H9 (cell line): Measurements from ENCODE around the gene TMEM117. TPM values are rescaled to one million over a fixed set of nuclear protein-coding genes. Genes with fewer than 3 reads are reported as not detected.

Experiments used
- DNase-seq: peaks from one replicate; pipeline ENCODE4 v3.0.0-alpha.2; 2017
- H2AFZ ChIP-seq: one replicate; pipeline ENCODE4 v1.6.1; 2013; ENCODE audit warnings: mild to moderate bottlenecking, low read length, control low read depth, moderate library complexity
- H2AK5ac ChIP-seq: 2 replicates; pipeline ENCODE4 v1.6.1; 2013; ENCODE audit warnings: low read length, control low read depth, mixed read lengths; ENCODE audit not compliant: insufficient read length
- H2BK120ac ChIP-seq: one replicate; pipeline ENCODE4 v1.6.1; 2013; ENCODE audit warnings: low read depth, mild to moderate bottlenecking, low read length, control low read depth, inconsistent platforms; ENCODE audit not compliant: poor library complexity, severe bottlenecking
- H2BK12ac ChIP-seq: 2 replicates; pipeline ENCODE4 v1.6.1; 2013; ENCODE audit warnings: low read length, control low read depth, mixed read lengths, low read depth; ENCODE audit not compliant: insufficient read length
- H2BK15ac ChIP-seq: 2 replicates; pipeline ENCODE4 v1.6.1; 2013; ENCODE audit warnings: low read depth, low read length, control low read depth
- H2BK20ac ChIP-seq: one replicate; pipeline ENCODE4 v1.6.1; 2013; ENCODE audit warnings: low read depth, mild to moderate bottlenecking, low read length, control low read depth, inconsistent platforms; ENCODE audit not compliant: poor library complexity, severe bottlenecking
- H2BK5ac ChIP-seq: 2 replicates; pipeline ENCODE4 v1.6.1; 2013; ENCODE audit warnings: low read length, control low read depth, mixed read lengths; ENCODE audit not compliant: insufficient read length
- H3K14ac ChIP-seq: 2 replicates; pipeline ENCODE4 v1.6.1; 2013; ENCODE audit warnings: low read length, control low read depth; ENCODE audit not compliant: insufficient read depth
- H3K18ac ChIP-seq: 2 replicates; pipeline ENCODE4 v1.6.1; 2013; ENCODE audit warnings: low read depth, mild to moderate bottlenecking, mixed read lengths, low read length, control low read depth; ENCODE audit not compliant: insufficient read length
- H3K23ac ChIP-seq: 2 replicates; pipeline ENCODE4 v1.6.1; 2013; ENCODE audit warnings: low read length, control low read depth, mixed read lengths, low read depth; ENCODE audit not compliant: insufficient read length
- H3K23me2 ChIP-seq: 2 replicates; pipeline ENCODE4 v1.6.1; 2013; ENCODE audit warnings: low read depth, mild to moderate bottlenecking, mixed read lengths, low read length, control low read depth; ENCODE audit not compliant: insufficient read length, poor library complexity, severe bottlenecking
- H3K27ac ChIP-seq: 2 replicates; pipeline ENCODE4 v1.5.1; 2013; ENCODE audit warnings: low read length, control low read depth, mixed read lengths, low read depth; ENCODE audit not compliant: insufficient read length
- H3K27me3 ChIP-seq: 2 replicates; pipeline ENCODE4 v1.6.1; 2013; ENCODE audit warnings: low read length, control low read depth, inconsistent platforms; ENCODE audit not compliant: insufficient read depth
- H3K4ac ChIP-seq: 2 replicates; pipeline ENCODE4 v1.6.1; 2013; ENCODE audit warnings: low read depth, mild to moderate bottlenecking, control low read depth, inconsistent platforms, low read length, moderate library complexity
- H3K4me1 ChIP-seq: 2 replicates; pipeline ENCODE4 v1.6.1; 2013; ENCODE audit warnings: low read length, control low read depth, inconsistent platforms; ENCODE audit not compliant: insufficient read depth
- H3K4me2 ChIP-seq: 2 replicates; pipeline ENCODE4 v1.6.1; 2013; ENCODE audit warnings: low read length, control low read depth, mixed read lengths; ENCODE audit not compliant: insufficient read length, insufficient read depth
- H3K56ac ChIP-seq: 2 replicates; pipeline ENCODE4 v1.6.1; 2013; ENCODE audit warnings: low read depth, mild to moderate bottlenecking, mixed read lengths, low read length, control low read depth; ENCODE audit not compliant: insufficient read length
- H3K79me1 ChIP-seq: 2 replicates; pipeline ENCODE4 v1.6.1; 2013; ENCODE audit warnings: low read depth, mild to moderate bottlenecking, moderate library complexity, low read length, control low read depth, inconsistent platforms; ENCODE audit not compliant: insufficient read depth, poor library complexity, severe bottlenecking
- H3K79me2 ChIP-seq: 2 replicates; pipeline ENCODE4 v1.6.1; 2013; ENCODE audit warnings: low read length, control low read depth, inconsistent platforms; ENCODE audit not compliant: insufficient read depth
- H3K9ac ChIP-seq: 2 replicates; pipeline ENCODE4 v1.6.1; 2013; ENCODE audit warnings: low read length, control low read depth, mixed read lengths; ENCODE audit not compliant: insufficient read length; ENCODE audit errors: extremely low read depth
- H3K9me3 ChIP-seq: one replicate; pipeline ENCODE4 v1.6.1; 2013; ENCODE audit warnings: low read depth, low read length, inconsistent platforms; ENCODE audit not compliant: control insufficient read depth
- H3T11ph ChIP-seq: one replicate; pipeline ENCODE4 v1.6.1; 2013; ENCODE audit warnings: mild to moderate bottlenecking, low read length, control low read depth, inconsistent platforms
- H4K20me1 ChIP-seq: one replicate; pipeline ENCODE4 v1.6.1; 2013; ENCODE audit not compliant: control insufficient read depth, insufficient read length, insufficient read depth
- H4K5ac ChIP-seq: 2 replicates; pipeline ENCODE4 v1.6.1; 2013; ENCODE audit warnings: low read depth, mild to moderate bottlenecking, mixed read lengths, low read length, control low read depth; ENCODE audit not compliant: insufficient read length
- H4K8ac ChIP-seq: replicated peaks from 2 replicates; pipeline ENCODE4 v1.6.1; 2013; ENCODE audit warnings: low read length, control low read depth, mixed read lengths, low read depth; ENCODE audit not compliant: insufficient read length
- H4K91ac ChIP-seq: 2 replicates; pipeline ENCODE4 v1.6.1; 2013; ENCODE audit warnings: low read depth, mild to moderate bottlenecking, moderate library complexity, mixed read lengths, low read length, control low read depth; ENCODE audit not compliant: insufficient read length
- H3K27ac Mint-ChIP-seq, 3 experiments: 2 replicates in 2 of 3; 3 replicates in 1 of 3; pipeline ENCODE4 v1.8.0; 2020 to 2021; ENCODE audit warnings: mixed read lengths in 3 of 3, mild to moderate bottlenecking in 1 of 3, moderate library complexity in 1 of 3
- H3K27me3 Mint-ChIP-seq: 2 replicates; pipeline ENCODE4 v1.8.0; 2021; ENCODE audit warnings: low read depth, mild to moderate bottlenecking, moderate library complexity, mixed read lengths
- H3K36me3 Mint-ChIP-seq, 3 experiments: 2 replicates in 2 of 3; 3 replicates in 1 of 3; pipeline ENCODE4 v1.8.0; 2020 to 2021; ENCODE audit warnings: low read depth in 3 of 3, mixed read lengths in 3 of 3; ENCODE audit not compliant: insufficient read depth in 1 of 3
- H3K4me1 Mint-ChIP-seq, 2 experiments: 2 replicates each; pipeline ENCODE4 v1.8.0; 2020; ENCODE audit warnings: mixed read lengths in 2 of 2
- H3K4me3 Mint-ChIP-seq, 2 experiments: 2 replicates in 1 of 2; 3 replicates in 1 of 2; pipeline ENCODE4 v1.8.0; 2020 to 2021; ENCODE audit warnings: mild to moderate bottlenecking in 2 of 2, mixed read lengths in 2 of 2, moderate library complexity in 1 of 2
- H3K9me3 Mint-ChIP-seq, 2 experiments: 2 replicates in 1 of 2; 3 replicates in 1 of 2; pipeline ENCODE4 v1.8.0; 2020; ENCODE audit warnings: mild to moderate bottlenecking in 2 of 2, mixed read lengths in 2 of 2, moderate library complexity in 1 of 2
- WGBS: extraction: QIAGEN DNeasy Blood & Tissue Kit; methylation state at CpG from one replicate; pipeline ENCODE4 v1.1.7; 2013; ENCODE audit warnings: missing lambda C conversion rate, low lambda C conversion rate, mixed read lengths; ENCODE audit not compliant: insufficient read length; ENCODE audit errors: extremely low coverage; 5-methylcytosine and 5-hydroxymethylcytosine counted together
- total RNA-seq: library from RNA; stranded (reverse); gene quantifications from 2 replicates; pipeline ENCODE4 v1.2.1, GENCODE V29; 2021
- TF ChIP-seq, protein P1 (sequence below): fragments of 200-600 bp; sonication (generic); conservative IDR thresholded peaks from 3 replicates; pipeline ENCODE4 v1.8.0; 2021; ENCODE audit warnings: antibody characterized with exemption, mild to moderate bottlenecking

The TMEM117 gene
- total RNA-seq, 1 experiment from 2014 or later, result 1.7 TPM

DNA sequence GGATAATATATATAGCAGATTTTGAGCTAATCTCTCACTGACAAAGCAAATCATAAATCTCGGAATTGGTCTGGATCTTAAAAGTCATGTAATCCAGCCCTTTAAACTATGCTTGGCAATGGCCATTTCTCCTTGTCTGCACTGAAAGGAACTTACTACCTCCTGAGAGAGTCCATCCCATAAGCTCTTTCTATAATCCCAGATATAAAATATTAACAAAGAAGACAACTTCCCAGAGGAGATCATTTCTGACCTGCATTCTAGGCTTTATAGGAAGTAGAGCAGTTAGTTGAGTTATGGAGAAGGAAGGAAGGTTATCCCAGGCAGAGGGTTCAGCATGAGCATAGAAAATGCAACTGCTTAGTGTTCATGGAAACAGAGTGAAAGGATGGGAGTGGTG, 99.7 kb downstream of the TMEM117 start:
- H2AFZ ChIP-seq, result no peak overlapping the region
- no CpG with 5 or more reads among the region's 1 CpG for WGBS
- DNase-seq, result no peak

More for the DNA sequence above, 99.7 kb downstream of the TMEM117 start:
- no peak overlapping the region for H2AK5ac ChIP-seq
- no peak overlapping the region for H2BK12ac ChIP-seq
- H2BK15ac ChIP-seq, result no peak overlapping the region
- Mint-ChIP-seq H3K4me3 (no peak overlapping the region), H3K9me3 (peaks cover 9 to 12% of the 10 kb centered on the region in 2 experiments; a peak in 4 of 5 replicates), H3K27me3 (no peaks in the 10 kb centered on the region), H3K4me1 (no peaks in the 10 kb centered on the region), H3K36me3 (peaks cover 0 to 9% (median 4%) of the 10 kb centered on the region in 3 experiments; a peak in 5 of 7 replicates), H3K27ac (no peak overlapping the region)
- H2BK5ac ChIP-seq, result no peak overlapping the region
- H3K23ac ChIP-seq, result no peak overlapping the region
- no peak overlapping the region for H3T11ph ChIP-seq
- no peaks in the 10 kb centered on the region for H3K23me2 ChIP-seq
- H4K91ac ChIP-seq, result no peak overlapping the region
- H3K4me2 ChIP-seq, result no peak overlapping the region
- no peaks in the 10 kb centered on the region for H3K79me1 ChIP-seq
- no peaks in the 10 kb centered on the region for H4K20me1 ChIP-seq
- no peak overlapping the region for H4K8ac ChIP-seq
- no peak overlapping the region for H3K4ac ChIP-seq
- no peaks in the 10 kb centered on the region for H3K4me1 ChIP-seq
- no peak overlapping the region for H3K14ac ChIP-seq
- H3K56ac ChIP-seq, result no peak overlapping the region
- H3K27ac ChIP-seq, result no peak overlapping the region
- H3K18ac ChIP-seq, result no peak overlapping the region
- TF ChIP-seq, protein P1, sequence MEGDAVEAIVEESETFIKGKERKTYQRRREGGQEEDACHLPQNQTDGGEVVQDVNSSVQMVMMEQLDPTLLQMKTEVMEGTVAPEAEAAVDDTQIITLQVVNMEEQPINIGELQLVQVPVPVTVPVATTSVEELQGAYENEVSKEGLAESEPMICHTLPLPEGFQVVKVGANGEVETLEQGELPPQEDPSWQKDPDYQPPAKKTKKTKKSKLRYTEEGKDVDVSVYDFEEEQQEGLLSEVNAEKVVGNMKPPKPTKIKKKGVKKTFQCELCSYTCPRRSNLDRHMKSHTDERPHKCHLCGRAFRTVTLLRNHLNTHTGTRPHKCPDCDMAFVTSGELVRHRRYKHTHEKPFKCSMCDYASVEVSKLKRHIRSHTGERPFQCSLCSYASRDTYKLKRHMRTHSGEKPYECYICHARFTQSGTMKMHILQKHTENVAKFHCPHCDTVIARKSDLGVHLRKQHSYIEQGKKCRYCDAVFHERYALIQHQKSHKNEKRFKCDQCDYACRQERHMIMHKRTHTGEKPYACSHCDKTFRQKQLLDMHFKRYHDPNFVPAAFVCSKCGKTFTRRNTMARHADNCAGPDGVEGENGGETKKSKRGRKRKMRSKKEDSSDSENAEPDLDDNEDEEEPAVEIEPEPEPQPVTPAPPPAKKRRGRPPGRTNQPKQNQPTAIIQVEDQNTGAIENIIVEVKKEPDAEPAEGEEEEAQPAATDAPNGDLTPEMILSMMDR, result no peak
- no peak overlapping the region for H2BK20ac ChIP-seq
- H2BK120ac ChIP-seq, result no peak overlapping the region
- H3K79me2 ChIP-seq, result no peaks in the 10 kb centered on the region
- no peak overlapping the region for H4K5ac ChIP-seq
- H3K9ac ChIP-seq, result no peak overlapping the region
- no peaks in the 10 kb centered on the region for H3K27me3 ChIP-seq
- no peaks in the 10 kb centered on the region for H3K9me3 ChIP-seq
